ENCODE data around the gene BICDL2.

The BICDL2 gene

GRCh38 chr16:3010510-3010909 is 26.2 kb downstream of the BICDL2 start:
- DNase-seq (ENCODE audit: low read depth), result no peak

DNA sequence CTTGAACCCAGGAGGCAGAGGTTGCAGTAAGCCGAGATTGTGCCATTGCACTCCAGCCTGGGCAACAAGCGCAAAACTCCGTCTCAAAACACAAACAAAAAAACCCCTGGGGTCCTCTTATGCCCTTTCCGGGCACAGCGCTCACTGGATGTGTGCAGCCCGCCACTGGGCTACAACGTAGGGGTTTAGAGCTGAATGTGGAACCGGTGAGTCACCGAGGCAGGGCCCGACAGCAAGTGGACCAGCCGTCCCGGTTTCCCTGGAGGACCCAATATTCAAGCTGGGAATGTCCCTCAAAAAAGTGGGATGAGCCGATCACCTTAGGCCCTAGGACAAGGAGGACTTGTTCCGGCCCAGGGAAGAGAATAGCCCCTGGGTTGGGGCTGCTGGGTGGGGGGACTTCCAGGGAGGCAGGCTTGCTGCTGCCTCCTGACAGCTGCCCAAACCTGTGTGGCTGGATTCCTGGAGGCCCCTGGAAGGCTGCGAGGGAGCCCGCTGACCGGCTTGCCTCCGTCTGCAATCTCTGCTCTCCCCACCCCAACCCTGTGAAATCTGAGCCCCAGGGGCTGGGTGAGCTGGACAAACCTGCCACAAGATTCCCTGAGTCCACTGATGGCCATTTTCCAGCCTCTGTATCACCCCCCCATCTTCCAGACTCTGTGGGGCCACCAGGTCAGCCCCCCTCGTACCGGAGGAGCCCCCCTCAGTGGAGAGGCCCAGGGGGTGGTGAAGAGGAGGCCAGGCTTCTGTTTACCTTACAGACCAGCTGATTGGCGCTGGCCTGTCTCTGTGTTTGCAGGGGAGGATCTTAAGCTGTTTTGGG is 27.0 kb downstream of the BICDL2 start:
- no peak for DNase-seq (ENCODE audit: low read depth)

GRCh38 chr16:3008690-3009037 is 28.1 kb downstream of the BICDL2 start:
- DNase-seq (ENCODE audit: low read depth), result no peak

DNA sequence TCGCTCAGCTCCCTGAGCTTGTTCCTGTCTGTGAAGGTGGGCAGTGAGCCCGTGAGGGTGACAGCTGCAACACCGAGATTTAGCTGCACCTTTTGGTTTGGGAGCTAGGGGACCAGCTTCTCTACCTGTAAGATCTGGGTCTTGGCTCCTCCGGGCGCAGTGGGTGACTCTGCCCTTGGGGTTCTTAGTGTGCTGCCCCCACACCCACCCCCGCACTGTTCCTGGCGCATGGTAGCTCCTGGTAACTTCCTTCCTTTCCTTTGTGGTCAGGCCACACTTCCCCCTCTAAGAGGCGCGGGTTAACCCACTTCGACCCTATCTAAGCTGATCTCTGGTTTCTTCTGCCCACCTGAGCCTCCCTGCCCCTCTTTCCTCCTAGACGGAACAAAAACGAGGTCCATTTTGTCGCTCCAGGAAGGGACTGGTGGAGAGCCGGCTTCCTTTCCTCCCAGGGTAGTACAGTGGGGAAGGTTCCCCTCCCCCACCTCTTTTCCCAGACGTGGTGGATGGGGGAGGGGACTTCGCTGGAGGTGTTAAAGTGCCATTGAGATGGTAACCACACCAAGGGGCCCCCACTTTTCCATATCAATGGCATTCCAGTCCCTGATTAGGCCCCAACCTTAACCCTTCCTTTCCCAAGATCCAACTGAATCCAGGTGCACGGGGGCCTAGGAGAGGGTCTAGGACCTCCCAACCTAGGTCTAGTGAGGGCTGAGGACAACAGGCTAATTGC is 28.6 kb downstream of the BICDL2 start:
- no peak for DNase-seq (ENCODE audit: low read depth)

DNA sequence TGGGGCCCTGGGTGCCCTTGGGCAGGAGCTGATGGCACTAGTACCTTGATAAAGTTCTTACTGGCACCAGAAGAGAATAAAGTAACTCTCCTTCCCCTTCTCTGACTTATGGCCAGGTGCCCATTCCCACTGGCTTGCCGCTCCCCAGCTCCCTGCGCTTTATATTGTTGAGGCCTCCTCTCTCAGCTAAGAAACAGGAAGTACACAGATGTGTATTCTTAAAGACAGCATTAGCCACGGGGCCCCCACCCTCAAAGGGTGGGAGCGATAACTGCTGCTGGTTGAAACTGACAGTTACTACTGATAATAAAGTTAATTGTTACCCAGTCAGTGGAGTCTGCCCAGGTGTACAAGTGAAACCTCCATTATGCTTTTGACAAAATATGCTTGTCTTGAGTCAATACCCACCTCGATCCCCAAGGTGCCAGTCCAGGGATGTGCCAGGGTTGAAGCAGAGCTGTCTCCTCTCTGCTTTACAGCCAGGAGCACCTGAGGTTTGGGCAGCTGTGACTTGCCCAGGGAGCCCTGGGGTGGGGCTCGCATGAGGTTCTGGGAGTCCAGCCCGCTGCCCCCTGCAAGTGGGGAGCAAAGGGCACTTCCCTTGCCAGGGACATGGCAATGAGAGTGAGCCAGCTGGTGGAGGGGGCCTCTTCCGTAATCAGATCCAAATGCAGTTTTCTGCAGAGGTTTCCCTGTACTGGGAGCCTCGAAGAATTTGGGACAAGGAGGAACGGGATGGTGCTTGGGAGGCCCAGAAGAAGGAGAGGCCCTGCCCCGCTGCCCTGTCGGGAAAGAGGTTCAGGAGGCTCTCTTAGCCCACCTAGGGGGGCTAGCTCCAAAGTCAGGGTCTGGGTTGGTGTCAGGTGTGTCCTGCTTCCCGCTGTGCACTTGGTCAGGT is 29.4 kb downstream of the BICDL2 start:
- DNase-seq (ENCODE audit: low read depth), result no peak

- DNase-seq (ENCODE audit: low read depth), result no peak
Measured at GRCh38 chr16:3004781-3005284, 31.9 kb downstream of the BICDL2 start.

GRCh38 chr16:3004319-3004718 is 32.4 kb downstream of the BICDL2 start:
- no peak for DNase-seq (ENCODE audit: low read depth)

GRCh38 chr16:3003582-3004270 is 33.0 kb downstream of the BICDL2 start:
- DNase-seq (ENCODE audit: low read depth), result peak; percentile 90

DNA sequence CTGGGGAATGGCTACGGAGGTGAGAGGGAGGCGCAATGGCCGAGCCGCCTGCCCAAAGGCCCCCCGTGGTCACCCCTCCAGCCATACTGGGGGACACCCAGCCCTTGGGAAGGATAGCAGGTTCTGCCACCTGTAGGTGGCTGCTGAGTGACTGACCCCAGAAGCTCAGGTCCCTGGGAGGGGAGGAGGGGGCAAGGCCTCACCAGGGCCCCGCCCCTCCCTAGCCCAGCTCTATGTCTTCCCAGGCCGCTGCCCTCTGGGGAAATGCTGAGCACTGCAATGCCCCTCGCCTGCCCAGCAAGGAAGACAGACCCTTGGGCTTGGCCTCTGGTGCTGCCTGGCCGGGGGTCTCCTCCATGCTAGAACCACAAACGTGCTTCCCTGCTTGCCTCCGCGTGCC is 35.4 kb downstream of the BICDL2 start:
- DNase-seq (ENCODE audit: low read depth), result no peak

GRCh38 chr16:3000540-3000939 is 36.2 kb downstream of the BICDL2 start:
- no peak for DNase-seq (ENCODE audit: low read depth)

DNA sequence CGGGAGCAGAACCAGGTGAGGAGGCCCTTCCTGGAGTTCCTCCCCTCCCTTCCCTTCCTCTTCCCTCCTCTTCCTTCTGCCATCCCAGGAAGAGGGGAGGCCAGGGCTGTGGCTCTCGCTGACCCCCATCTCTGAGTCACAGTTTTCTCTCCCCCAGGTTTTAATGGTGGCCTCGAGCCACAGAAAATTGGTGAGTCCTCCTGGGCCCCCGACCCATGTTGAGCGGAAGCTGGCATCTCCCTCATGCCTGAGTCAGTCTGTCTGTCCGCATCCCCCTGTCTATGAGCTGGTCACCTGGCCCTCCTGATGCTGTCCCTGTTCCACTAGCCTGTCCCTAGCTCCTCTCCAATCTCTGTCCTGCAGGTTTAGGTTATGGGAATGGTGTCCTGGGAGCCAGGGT is 36.8 kb downstream of the BICDL2 start:
- no peak for DNase-seq (ENCODE audit: low read depth)

- DNase-seq (ENCODE audit: low read depth), result no peak
Measured at GRCh38 chr16:2996298-2996697, 40.4 kb downstream of the BICDL2 start.

DNA sequence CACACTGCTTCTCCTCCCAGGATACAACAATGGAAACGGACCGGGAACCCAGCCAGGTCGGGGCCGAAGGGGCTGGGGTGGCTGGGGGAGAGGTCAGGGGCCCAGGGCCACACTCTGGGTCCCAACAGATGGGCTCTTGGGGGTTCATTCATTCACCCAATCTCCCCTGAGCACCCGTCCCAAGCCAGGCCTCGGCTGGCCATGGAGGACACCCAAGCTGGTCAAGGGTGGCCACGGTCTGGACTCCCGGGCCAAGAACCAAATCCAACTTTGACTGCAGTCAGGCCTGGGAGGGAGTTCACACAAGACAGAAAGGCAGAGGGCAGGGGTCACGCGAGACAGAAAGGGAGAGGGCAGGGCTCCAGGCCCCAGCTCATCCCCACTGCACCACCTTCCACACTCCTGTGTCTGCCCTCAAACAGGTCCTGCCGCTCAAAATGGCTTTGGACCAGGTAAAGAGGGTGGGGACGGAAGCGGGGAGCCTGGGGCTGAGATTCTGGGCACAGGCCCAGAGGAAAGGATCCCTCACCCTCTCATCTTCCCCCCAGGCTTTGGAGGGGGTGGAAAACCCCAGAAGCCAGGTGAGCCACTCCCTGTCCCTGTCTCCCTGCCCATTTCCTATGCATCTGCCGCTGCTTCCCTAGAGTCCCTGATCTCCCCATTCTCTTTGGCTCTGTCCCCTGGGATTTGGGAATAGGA is 44.2 kb downstream of the BICDL2 start:
- no peak for DNase-seq (ENCODE audit: low read depth)

DNA sequence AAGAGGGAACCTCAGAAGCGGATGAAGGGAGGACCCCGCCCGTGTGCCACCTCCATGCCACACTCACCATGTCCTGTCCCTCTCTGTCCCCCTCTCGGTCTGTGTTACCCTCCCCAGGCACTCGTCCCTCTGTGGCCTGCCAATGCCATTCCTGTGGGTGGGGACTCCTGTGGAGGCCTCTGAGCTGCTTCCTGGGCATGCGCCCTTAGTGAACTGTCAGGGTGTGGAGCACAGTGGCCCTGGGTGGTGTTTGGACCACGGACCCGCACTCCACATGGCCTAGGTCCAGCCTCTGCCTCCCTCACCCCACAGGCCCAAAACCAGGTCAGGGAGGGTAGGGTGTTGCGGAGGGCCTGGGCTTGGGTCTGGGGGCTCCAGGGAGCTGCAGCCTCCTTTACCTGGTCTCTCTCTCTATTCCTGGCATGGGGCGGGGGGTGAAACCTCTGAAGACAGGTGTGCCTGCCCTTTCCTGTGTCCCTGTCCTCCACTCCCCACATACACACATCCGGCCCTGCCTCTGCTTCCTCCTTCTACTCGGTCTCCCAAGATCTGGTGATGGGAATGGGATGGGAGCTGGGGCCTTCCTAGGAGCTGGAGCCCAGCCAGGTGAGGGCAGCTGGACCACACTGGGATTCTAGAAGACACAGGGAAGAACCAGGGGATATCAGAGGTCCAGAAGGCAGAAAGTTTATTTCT is 45.0 kb downstream of the BICDL2 start:
- DNase-seq (ENCODE audit: low read depth), result no peak

GRCh38 chr16:2990891-2991290 is 45.9 kb downstream of the BICDL2 start:
- no peak for DNase-seq (ENCODE audit: low read depth)

GRCh38 chr16:2988590-2989099 is 48.1 kb downstream of the BICDL2 start:
- DNase-seq (ENCODE audit: low read depth), result no peak

GRCh38 chr16:2987833-2988232 is 48.9 kb downstream of the BICDL2 start:
- DNase-seq (ENCODE audit: low read depth), result no peak

DNA sequence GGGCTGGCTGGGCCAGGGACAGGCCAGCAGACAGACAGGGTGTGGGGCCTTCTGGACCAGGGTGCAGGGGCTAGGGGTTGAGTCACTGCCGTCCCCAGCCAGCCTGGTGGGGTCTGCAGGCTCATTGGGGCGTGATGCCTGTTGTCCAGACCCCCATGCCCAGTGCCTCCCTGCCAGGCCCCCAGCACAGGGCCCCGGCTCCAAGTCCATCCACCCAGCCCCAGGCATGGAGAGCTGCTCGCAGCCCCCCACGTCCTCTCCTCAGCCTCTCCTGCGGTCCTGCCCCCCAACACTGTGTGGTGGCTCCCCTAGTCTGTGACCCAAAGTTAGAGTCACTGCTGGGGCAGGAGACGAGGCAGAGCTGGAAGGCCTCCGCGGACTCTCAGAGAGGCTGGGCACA is 49.5 kb downstream of the BICDL2 start:
- no peak for DNase-seq (ENCODE audit: low read depth)

DNA sequence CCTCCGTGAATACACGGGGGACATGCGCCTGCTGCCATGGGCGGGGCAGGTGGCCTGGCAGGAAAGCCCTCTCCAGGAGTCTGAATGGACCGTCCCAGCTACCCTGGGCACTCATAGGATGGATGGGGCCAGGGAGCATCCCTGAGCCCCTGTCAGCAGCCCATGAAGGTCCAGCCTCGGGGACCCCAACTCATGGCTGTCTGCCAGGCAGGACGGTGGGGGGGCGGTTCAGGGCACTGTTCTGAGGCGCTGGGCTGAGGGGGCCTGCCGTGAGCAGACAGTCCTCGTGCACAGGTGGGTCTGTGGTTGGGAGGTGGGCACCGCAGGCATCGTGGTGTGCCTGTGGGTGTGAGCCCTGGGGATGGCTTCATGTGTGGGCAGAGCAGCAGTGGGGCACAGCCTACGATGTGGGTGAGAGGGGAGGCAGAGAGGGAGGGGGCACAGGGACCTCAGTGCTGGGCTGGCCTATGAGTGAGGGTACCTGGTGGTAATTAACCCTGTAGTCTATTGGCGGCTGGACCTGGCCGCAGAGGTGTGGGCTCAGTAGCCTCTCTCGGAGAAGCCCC is 50.0 kb downstream of the BICDL2 start:
- no peak for DNase-seq (ENCODE audit: low read depth)

- no peak for DNase-seq (ENCODE audit: low read depth)
Measured at GRCh38 chr16:2985893-2986355, 50.8 kb downstream of the BICDL2 start.

Data from stimulated activated CD8-positive, alpha-beta memory T cell treated with anti-CD3 and anti-CD28 coated beads, Interleukin-7, amount 100 ng/mL, for 24 hours (primary cell).